Smooth muscle cell (in vitro differentiated cells): ENCODE data around the gene PLAC1. TPM values are rescaled to one million over a fixed set of nuclear protein-coding genes. Genes with fewer than 3 reads are reported as not detected.
A peak's percentile ranks its signal among the peaks of the same experiment; 100 is the strongest.

Source experiments
- DNase-seq: peaks from one replicate; lab custom pipeline; 2025; ENCODE audit not compliant: unreplicated experiment; lab: John Stamatoyannopoulos, UW
- H2AFZ ChIP-seq: fragments of 200-600 bp; sonication (generic); 2 replicates; pipeline ENCODE4 v1.6.0; 2016; ENCODE audit warnings: antibody characterized with exemption, low read depth, mild to moderate bottlenecking
- H3F3A ChIP-seq: fragments of 200-600 bp; sonication (generic); 2 replicates; pipeline ENCODE4 v1.6.0; 2017; ENCODE audit warnings: antibody characterized with exemption, low read depth
- H3K27ac ChIP-seq: fragments of 200-600 bp; sonication (generic); 2 replicates; pipeline ENCODE4 v1.5.1; 2016; ENCODE audit warnings: low read depth, mild to moderate bottlenecking
- H3K27me3 ChIP-seq: fragments of 200-600 bp; sonication (generic); 2 replicates; pipeline ENCODE4 v1.6.1; 2016; ENCODE audit warnings: low read depth, mild to moderate bottlenecking
- H3K36me3 ChIP-seq: fragments of 200-600 bp; sonication (generic); 2 replicates; pipeline ENCODE4 v1.5.1; 2016; ENCODE audit warnings: low read depth
- H3K4me1 ChIP-seq: fragments of 200-600 bp; sonication (generic); 2 replicates; pipeline ENCODE4 v1.5.1; 2016; ENCODE audit warnings: low read depth
- H3K4me2 ChIP-seq: fragments of 200-600 bp; sonication (generic); 2 replicates; pipeline ENCODE4 v1.6.0; 2016; ENCODE audit warnings: mild to moderate bottlenecking
- H3K4me3 ChIP-seq: fragments of 200-600 bp; sonication (generic); 2 replicates; pipeline ENCODE4 v1.5.1; 2016; ENCODE audit warnings: mild to moderate bottlenecking
- H3K79me2 ChIP-seq: fragments of 200-600 bp; sonication (generic); 2 replicates; pipeline ENCODE4 v1.6.0; 2016; ENCODE audit warnings: low read depth, mild to moderate bottlenecking
- H3K9ac ChIP-seq: fragments of 200-600 bp; sonication (generic); 2 replicates; pipeline ENCODE4 v1.6.0; 2016; ENCODE audit warnings: low read depth
- H3K9me3 ChIP-seq: fragments of 200-600 bp; sonication (generic); replicated peaks from 2 replicates; pipeline ENCODE4 v1.5.1; 2016; ENCODE audit warnings: low read depth
- H4K20me1 ChIP-seq: fragments of 200-600 bp; sonication (generic); 2 replicates; pipeline ENCODE4 v1.6.0; 2016; ENCODE audit warnings: low read depth
- CTCF ChIP-seq: fragments of 200-600 bp; sonication (generic); IDR thresholded peaks from 2 replicates; pipeline ENCODE4 v1.5.1; 2017; ENCODE audit warnings: borderline replicate concordance, mild to moderate bottlenecking, antibody characterized with exemption; ENCODE audit not compliant: insufficient read depth, poor library complexity, severe bottlenecking
- WGBS: methylation state at CpG from one replicate; pipeline ENCODE4 v1.1.7; 2016; ENCODE audit warnings: low lambda C conversion rate; 5-methylcytosine and 5-hydroxymethylcytosine counted together
- polyA plus RNA-seq: library from polyadenylated mRNA; unstranded; fragments of >200 nt; fragmentation: Nextera tagmentation; extraction: Ambion mirVana; gene quantifications from 2 replicates; pipeline ENCODE4 v1.2.1, GENCODE V29; 2016
- total RNA-seq: library from RNA; depleted of rRNA; stranded (reverse); fragments of >200 nt; gene quantifications from 2 replicates; pipeline ENCODE4 v1.2.3, GENCODE V29; 2014

The PLAC1 gene
- total and polyA plus RNA-seq, 2 experiments from 2014 or later: 0.31 to 1.1 TPM

- Histone ChIP-seq H3K79me2 (no peaks in the 10 kb centered on the region), H3K9me3 (no peaks in the 10 kb centered on the region), H3K27me3 (no peaks in the 10 kb centered on the region), H3K4me1 (peaks cover 8% of the 10 kb centered on the region), H3F3A (no peaks in the 10 kb centered on the region), H3K36me3 (no peaks in the 10 kb centered on the region), H4K20me1 (no peaks in the 10 kb centered on the region), H3K9ac (peak overlapping the region; percentile 63), H3K4me2 (peak overlapping the region; percentile 71), H3K4me3 (no peak overlapping the region), H3K27ac (peak overlapping the region; percentile 91), H2AFZ (no peak overlapping the region)
- peak; percentile 12 for DNase-seq
- TF ChIP-seq CTCF: no peak
- 57% methylated on average over 14 of the region's 14 CpGs for WGBS
Measured at GRCh38 chrX:134669378-134670098, 11.3 kb upstream of the PLAC1 start.

GRCh38 chrX:134664202-134664601 lies 5.9 kb upstream of the PLAC1 start:
- no peak overlapping the region for H3K27ac ChIP-seq
- no peaks in the 10 kb centered on the region for H3K36me3 ChIP-seq
- TF ChIP-seq CTCF: no peak
- no peaks in the 10 kb centered on the region for H3K4me1 ChIP-seq
- no peaks in the 10 kb centered on the region for H3K27me3 ChIP-seq
- no peak overlapping the region for H2AFZ ChIP-seq
- no peaks in the 10 kb centered on the region for H4K20me1 ChIP-seq
- H3K4me3 ChIP-seq: no peak overlapping the region
- no peak overlapping the region for H3K9ac ChIP-seq
- 38% methylated on average over 1 of the region's 1 CpG for WGBS
- H3K9me3 ChIP-seq: no peaks in the 10 kb centered on the region
- no peaks in the 10 kb centered on the region for H3K79me2 ChIP-seq
- no peaks in the 10 kb centered on the region for H3F3A ChIP-seq
- no peak overlapping the region for H3K4me2 ChIP-seq
- DNase-seq: no peak

- TF ChIP-seq CTCF: no peak
- H3K9ac ChIP-seq: no peak overlapping the region
- no peaks in the 10 kb centered on the region for H3F3A ChIP-seq
- H3K79me2 ChIP-seq: no peaks in the 10 kb centered on the region
- no peak overlapping the region for H3K27ac ChIP-seq
- no peaks in the 10 kb centered on the region for H3K9me3 ChIP-seq
- no peaks in the 10 kb centered on the region for H3K27me3 ChIP-seq
- DNase-seq: no peak
- H3K4me2 ChIP-seq: no peak overlapping the region
- no peak overlapping the region for H3K4me3 ChIP-seq
- 68% methylated on average over 4 of the region's 4 CpGs for WGBS
- no peaks in the 10 kb centered on the region for H3K4me1 ChIP-seq
- no peak overlapping the region for H2AFZ ChIP-seq
- no peaks in the 10 kb centered on the region for H3K36me3 ChIP-seq
- H4K20me1 ChIP-seq: no peaks in the 10 kb centered on the region
Measured at GRCh38 chrX:134661295-134661694, 3.0 kb upstream of the PLAC1 start.

GRCh38 chrX:134660627-134661026 lies 2.4 kb upstream of the PLAC1 start:
- no peak overlapping the region for H2AFZ ChIP-seq
- H3K9ac ChIP-seq: no peak overlapping the region
- H3K9me3 ChIP-seq: no peaks in the 10 kb centered on the region
- no peaks in the 10 kb centered on the region for H3F3A ChIP-seq
- no peak for DNase-seq
- peak overlapping the region; percentile 19 for H3K27ac ChIP-seq
- H3K4me3 ChIP-seq: no peak overlapping the region
- H3K4me1 ChIP-seq: no peaks in the 10 kb centered on the region
- H3K4me2 ChIP-seq: no peak overlapping the region
- H3K27me3 ChIP-seq: no peaks in the 10 kb centered on the region
- 24% methylated on average over 1 of the region's 1 CpG for WGBS
- no peak for TF ChIP-seq CTCF
- H3K36me3 ChIP-seq: no peaks in the 10 kb centered on the region
- no peaks in the 10 kb centered on the region for H4K20me1 ChIP-seq
- no peaks in the 10 kb centered on the region for H3K79me2 ChIP-seq
